Measurements from ENCODE around the gene CRY2.

The CRY2 gene

DNA sequence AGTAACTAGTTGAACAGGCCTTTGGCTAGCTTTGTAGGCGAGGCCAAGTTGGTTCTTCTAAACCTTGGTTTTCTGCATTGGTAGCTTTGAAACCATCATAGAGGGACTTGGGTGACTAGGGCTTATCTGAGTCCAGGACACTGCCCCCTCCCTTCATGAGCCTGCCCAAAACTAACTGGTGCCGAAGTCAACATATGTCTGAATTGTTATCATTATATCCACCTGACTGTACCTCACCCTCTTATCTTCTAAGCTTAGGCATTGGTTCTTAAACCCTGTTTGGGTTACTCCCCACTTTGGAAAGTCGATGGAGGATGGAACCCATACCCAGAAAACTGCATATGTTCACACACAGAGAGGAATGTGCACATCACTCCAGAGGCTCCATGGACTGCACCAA is 30.6 kb downstream of the CRY2 start:
- TF ChIP-seq, protein P1, sequence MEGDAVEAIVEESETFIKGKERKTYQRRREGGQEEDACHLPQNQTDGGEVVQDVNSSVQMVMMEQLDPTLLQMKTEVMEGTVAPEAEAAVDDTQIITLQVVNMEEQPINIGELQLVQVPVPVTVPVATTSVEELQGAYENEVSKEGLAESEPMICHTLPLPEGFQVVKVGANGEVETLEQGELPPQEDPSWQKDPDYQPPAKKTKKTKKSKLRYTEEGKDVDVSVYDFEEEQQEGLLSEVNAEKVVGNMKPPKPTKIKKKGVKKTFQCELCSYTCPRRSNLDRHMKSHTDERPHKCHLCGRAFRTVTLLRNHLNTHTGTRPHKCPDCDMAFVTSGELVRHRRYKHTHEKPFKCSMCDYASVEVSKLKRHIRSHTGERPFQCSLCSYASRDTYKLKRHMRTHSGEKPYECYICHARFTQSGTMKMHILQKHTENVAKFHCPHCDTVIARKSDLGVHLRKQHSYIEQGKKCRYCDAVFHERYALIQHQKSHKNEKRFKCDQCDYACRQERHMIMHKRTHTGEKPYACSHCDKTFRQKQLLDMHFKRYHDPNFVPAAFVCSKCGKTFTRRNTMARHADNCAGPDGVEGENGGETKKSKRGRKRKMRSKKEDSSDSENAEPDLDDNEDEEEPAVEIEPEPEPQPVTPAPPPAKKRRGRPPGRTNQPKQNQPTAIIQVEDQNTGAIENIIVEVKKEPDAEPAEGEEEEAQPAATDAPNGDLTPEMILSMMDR (IDR thresholded peaks at IDR 0.05), result no peak
- Histone ChIP-seq H3K9me3 (no peaks in the 10 kb centered on the region), H3K36me3 (peaks cover 83% of the 10 kb centered on the region), H3K27ac (no peak overlapping the region), H3K4me1 (ENCODE audit: control insufficient read depth in 1 of 2, insufficient read depth in 1 of 2, low read depth in 1 of 2, low read length in 1 of 2) (no peaks in the 10 kb centered on the region), H3K27me3 (no peaks in the 10 kb centered on the region), H3K4me3 (ENCODE audit: low read depth in 1 of 2, low read length in 1 of 2) (no peak overlapping the region)

DNA sequence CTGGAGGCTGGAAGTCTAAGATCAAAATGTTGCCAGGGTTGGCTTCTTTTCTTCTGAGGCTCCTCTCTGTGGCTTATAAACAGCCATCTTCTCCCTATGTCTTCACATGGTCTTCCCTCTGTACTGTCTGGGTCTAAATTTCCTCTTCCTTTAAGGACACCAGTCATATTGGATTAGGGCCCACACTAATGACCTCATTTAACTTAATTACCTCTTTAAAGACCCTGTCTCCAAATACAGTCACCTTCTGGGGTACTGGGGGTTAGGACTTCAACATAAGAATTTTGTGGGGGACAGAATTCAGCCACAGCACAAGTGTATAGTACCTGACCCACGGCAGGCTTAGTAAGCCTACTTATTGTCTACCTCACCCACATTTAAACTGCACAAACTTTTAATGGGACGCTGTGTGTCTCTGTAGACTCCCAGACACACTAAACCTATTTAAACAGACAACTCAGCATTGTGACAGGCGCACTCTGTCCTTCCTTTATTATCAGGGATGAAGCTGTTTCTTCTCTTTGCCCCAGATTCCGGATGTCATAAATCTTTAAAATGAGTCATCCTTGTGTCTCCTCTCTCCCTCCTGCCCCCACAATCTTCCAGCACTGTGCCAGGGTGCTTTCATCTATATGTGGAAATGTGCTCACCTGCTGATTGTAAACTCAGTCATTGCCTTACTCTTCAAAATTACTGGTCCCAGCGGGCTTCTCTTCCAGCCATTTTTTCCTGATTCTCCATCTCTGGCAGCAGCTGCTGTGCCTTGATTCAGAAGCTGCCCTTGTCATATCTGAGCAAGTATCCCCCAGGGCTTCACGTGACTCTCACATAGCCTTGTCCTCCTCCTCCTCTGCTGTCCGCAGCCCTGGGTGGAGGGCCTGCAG is 32.8 kb downstream of the CRY2 start:
- H3K27ac ChIP-seq, result no peak overlapping the region
- TF ChIP-seq, protein P1 (IDR thresholded peaks at IDR 0.05), result no peak
- H3K36me3 ChIP-seq, result peaks cover 62% of the 10 kb centered on the region
- peaks cover 11% of the 10 kb centered on the region for H3K27me3 ChIP-seq
- no peaks in the 10 kb centered on the region for H3K9me3 ChIP-seq
- no peak overlapping the region for H3K4me3 ChIP-seq (ENCODE audit: low read depth in 1 of 2, low read length in 1 of 2)
- H3K4me1 ChIP-seq (ENCODE audit: control insufficient read depth in 1 of 2, insufficient read depth in 1 of 2, low read depth in 1 of 2, low read length in 1 of 2), result peaks cover 0 to under 1% of the 10 kb centered on the region in 2 experiments

DNA sequence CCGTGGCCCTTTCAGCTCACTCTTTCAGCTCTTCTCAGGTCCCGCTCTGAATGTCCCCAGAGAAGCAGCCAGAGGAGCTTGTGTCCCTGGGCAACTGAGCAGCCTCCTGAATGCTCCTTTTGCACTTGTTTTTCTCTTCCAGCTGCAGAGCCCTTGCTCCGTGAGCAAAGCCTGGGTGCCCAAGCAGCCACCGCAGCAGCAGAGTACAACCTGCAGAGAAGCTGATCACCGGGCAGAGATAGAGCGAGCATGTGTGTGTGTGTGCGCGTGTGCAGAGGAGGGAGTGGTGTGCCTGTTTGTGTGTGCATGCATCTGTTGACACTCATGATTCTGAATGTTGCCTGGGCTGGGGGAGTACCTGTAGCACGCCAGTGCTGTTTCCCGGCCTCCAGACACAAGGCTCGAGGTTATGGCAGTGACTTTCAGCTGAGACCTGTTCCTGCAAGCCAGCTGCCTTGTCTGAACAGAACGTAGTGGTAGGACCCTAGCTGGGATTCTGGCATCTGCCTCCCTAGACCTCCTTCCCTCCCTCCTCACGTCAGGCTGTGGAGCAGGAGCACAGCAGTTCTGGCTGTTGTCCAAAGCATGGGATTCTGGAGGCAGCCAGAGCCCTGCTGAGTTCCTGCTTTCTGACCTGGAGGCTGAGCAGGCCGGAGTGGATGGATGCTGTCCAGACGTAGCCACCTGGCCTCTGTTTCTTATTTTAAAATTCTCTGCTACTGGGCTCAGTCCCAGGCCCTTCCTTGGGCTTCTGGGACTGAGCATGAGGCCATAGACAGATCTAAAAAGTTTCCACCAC is 33.7 kb downstream of the CRY2 start:
- H3K4me3 ChIP-seq (ENCODE audit: low read depth in 1 of 2, low read length in 1 of 2), result no peak overlapping the region
- H3K36me3 ChIP-seq, result peaks cover 53% of the 10 kb centered on the region

DNA sequence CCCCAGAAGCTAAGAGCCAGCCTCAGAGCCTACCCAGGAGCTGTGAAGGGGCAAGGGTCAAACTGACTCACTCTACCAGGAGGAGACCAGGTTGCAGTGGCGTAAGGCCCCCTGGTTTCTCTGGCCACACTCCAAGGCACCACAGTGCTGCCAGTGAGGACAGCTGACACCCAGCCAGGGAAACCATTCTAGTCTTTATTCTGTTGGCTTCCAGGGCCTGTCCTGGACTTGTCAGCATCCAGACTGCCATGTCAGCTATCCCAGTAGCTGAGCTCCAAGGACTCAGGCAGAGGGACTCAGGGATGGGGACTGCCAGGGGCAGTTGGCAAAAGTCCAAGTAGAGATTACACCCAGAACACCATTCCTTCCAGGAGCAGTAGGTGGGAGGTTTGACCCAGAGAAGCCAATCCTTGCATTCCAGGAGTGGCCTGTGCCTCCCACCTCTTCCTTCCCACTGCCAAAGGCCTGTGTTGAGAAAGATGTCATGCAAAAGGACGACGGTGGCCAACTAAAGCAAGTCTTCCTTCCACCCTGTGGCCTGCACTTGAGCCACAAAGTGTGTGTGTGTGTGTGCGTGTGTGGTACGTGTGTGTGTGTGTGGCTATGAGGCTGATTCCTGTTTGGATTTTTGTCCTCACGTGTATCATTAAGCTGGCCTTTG is 34.6 kb downstream of the CRY2 start:
- peaks cover 3 to 8% of the 10 kb centered on the region in 2 experiments for H3K4me1 ChIP-seq (ENCODE audit: control insufficient read depth in 1 of 2, insufficient read depth in 1 of 2, low read depth in 1 of 2, low read length in 1 of 2)
- peaks cover 29% of the 10 kb centered on the region for H3K27me3 ChIP-seq
- H3K9me3 ChIP-seq, result no peaks in the 10 kb centered on the region
- peaks cover 45% of the 10 kb centered on the region for H3K36me3 ChIP-seq
- no peak overlapping the region for H3K27ac ChIP-seq
- TF ChIP-seq, protein P1 (IDR thresholded peaks at IDR 0.05), result no peak
- no peak overlapping the region for H3K4me3 ChIP-seq (ENCODE audit: low read depth in 1 of 2, low read length in 1 of 2)

More for the DNA sequence above, 33.7 kb downstream of the CRY2 start:
- no peaks in the 10 kb centered on the region for H3K9me3 ChIP-seq
- peaks cover 2 to 7% of the 10 kb centered on the region in 2 experiments for H3K4me1 ChIP-seq (ENCODE audit: control insufficient read depth in 1 of 2, insufficient read depth in 1 of 2, low read depth in 1 of 2, low read length in 1 of 2)
- peaks cover 21% of the 10 kb centered on the region for H3K27me3 ChIP-seq
- TF ChIP-seq, protein P1 (IDR thresholded peaks at IDR 0.05), result no peak
- no peak overlapping the region for H3K27ac ChIP-seq

DNA sequence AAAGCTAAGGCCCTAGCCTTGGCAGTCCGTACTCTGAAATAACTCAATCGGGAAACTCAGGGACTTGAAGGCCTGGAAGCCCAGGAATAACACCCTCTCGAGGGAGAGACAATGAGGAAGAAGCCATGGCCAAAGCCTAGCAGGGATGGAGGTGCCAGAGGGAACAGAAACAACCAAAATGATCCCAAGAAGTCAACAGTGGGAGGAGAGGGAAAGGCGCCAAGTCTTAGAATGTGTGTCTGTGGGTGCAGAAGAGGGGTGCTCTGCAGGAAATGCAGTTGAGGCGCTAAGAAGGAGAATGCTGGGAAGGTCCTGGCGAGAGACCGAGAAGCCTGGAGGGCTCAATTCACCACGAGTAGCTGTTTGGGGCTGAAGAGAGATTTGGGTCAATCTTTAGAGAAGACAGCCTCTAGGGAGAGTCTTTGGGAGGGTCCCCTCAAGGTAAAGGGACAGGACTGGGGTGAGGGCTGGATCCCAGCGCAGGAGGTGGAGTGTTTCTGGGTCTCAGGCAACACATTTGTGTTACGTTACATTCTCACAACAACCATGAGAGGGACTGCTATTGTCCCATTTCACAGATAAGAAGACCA is 37.4 kb downstream of the CRY2 start:
- Histone ChIP-seq H3K27me3 (peaks cover 54% of the 10 kb centered on the region), H3K27ac (no peak overlapping the region), H3K4me3 (ENCODE audit: low read depth in 1 of 2, low read length in 1 of 2) (no peak overlapping the region), H3K4me1 (ENCODE audit: control insufficient read depth in 1 of 2, insufficient read depth in 1 of 2, low read depth in 1 of 2, low read length in 1 of 2) (peaks cover 3 to 8% of the 10 kb centered on the region in 2 experiments), H3K36me3 (peaks cover 29% of the 10 kb centered on the region), H3K9me3 (no peaks in the 10 kb centered on the region)
- TF ChIP-seq, protein P1 (IDR thresholded peaks at IDR 0.05), result no peak

Data from neutrophil (primary cell).